Upper lobe of left lung (tissue), 6 donors: ENCODE data around the gene EPRS1. TPM values are rescaled to one million over a fixed set of nuclear protein-coding genes. Genes with fewer than 3 reads are reported as not detected.
"Not testable (repeated sequence)": the region's sequence is repeated elsewhere in the genome, so short reads cannot be mapped to it uniquely, and the experiment has no call there.

Experiments used
- ATAC-seq, 2 donors: fragments of 200-7000 bp; cut with Tn5 transposase; one replicate each; pipeline ENCODE4 v1.9.1; 2022; ENCODE audit warnings: mild to moderate bottlenecking in 2 of 2, moderate library complexity in 2 of 2; ENCODE audit not compliant: low FRiP score in 2 of 2
- DNase-seq, 2 donors: peaks; one replicate each; pipeline ENCODE4 v3.0.0-alpha.2; 2019 to 2020
- H3K27ac ChIP-seq, 4 donors: fragments of 200-600 bp; sonication (generic); one replicate each; pipeline ENCODE4 v1.5.1; 2016 to 2019
- H3K27me3 ChIP-seq, 4 donors: fragments of 200-600 bp; sonication (generic); one replicate each; pipeline ENCODE4 v1.5.1; 2017 to 2019
- H3K36me3 ChIP-seq, 4 donors: fragments of 200-600 bp; sonication (generic); one replicate each; pipeline ENCODE4 v1.5.1; 2016 to 2019
- H3K4me1 ChIP-seq, 4 donors: fragments of 200-600 bp; sonication (generic); one replicate each; pipeline ENCODE4 v1.5.1; 2018 to 2019
- H3K4me3 ChIP-seq, 4 donors: fragments of 200-600 bp; sonication (generic); one replicate each; pipeline ENCODE4 v1.5.1; 2017 to 2019; ENCODE audit warnings: mild to moderate bottlenecking in 2 of 4, moderate library complexity in 1 of 4
- H3K9me3 ChIP-seq, 4 donors: fragments of 200-600 bp; sonication (generic); one replicate each; pipeline ENCODE4 v1.5.1; 2018 to 2019
- EP300 ChIP-seq, 4 donors: sonication (generic); formaldehyde crosslinking; IDR thresholded peaks; one replicate each; pipeline ENCODE4 v1.5.1; 2017; ENCODE audit warnings: antibody characterized with exemption in 4 of 4, control low read depth in 2 of 4
- POLR2A ChIP-seq, 4 donors: fragments of 450-650 bp; IDR thresholded peaks; one replicate each; pipeline ENCODE4 v1.5.1; 2016 to 2017; ENCODE audit warnings: antibody characterized with exemption in 4 of 4, mild to moderate bottlenecking in 2 of 4
- POLR2AphosphoS5 ChIP-seq, 2 donors: sonication (generic); formaldehyde crosslinking; IDR thresholded peaks; one replicate each; pipeline ENCODE4 v1.5.1; 2017; ENCODE audit warnings: antibody characterized with exemption in 2 of 2
- WGBS, 2 donors: methylation state at CpG; one replicate each; pipeline ENCODE4 v1.1.5; 2017 to 2018; 5-methylcytosine and 5-hydroxymethylcytosine counted together
- total RNA-seq, 6 donors: library from RNA; depleted of rRNA in 4 of 6; stranded (reverse); fragments of >200 nt in 4 of 6; gene quantifications; one replicate each; pipeline versions ENCODE4 v1.1.0 to v1.2.1, GENCODE V29; 2016 to 2021
- TF ChIP-seq, protein P1 (sequence below), 6 experiments: fragments of 450-650 bp in 4 of 6; fragments of 200-600 bp in 2 of 6; sonication (generic) in 2 of 6; IDR thresholded peaks; one replicate each; pipeline ENCODE4 v1.5.1; 2016 to 2019; ENCODE audit warnings: antibody characterized with exemption in 6 of 6
- donor health status: DM: no; HTN: no; CAD: no; lungs with moderate emphysema.
- donor health status: DM: no; HTN: yes; CAD: no; lungs with severe emphysema.

The EPRS1 gene
- total RNA-seq, 6 donors from 2014 or later = 21.0 to 77.2 (median 45.6) TPM

- peaks cover 10 to 41% (median 18%) of the 10 kb centered on the region in 4 donors for H3K4me1 ChIP-seq
- H3K27me3 ChIP-seq = no peaks in the 10 kb centered on the region
- TF ChIP-seq, protein P1, sequence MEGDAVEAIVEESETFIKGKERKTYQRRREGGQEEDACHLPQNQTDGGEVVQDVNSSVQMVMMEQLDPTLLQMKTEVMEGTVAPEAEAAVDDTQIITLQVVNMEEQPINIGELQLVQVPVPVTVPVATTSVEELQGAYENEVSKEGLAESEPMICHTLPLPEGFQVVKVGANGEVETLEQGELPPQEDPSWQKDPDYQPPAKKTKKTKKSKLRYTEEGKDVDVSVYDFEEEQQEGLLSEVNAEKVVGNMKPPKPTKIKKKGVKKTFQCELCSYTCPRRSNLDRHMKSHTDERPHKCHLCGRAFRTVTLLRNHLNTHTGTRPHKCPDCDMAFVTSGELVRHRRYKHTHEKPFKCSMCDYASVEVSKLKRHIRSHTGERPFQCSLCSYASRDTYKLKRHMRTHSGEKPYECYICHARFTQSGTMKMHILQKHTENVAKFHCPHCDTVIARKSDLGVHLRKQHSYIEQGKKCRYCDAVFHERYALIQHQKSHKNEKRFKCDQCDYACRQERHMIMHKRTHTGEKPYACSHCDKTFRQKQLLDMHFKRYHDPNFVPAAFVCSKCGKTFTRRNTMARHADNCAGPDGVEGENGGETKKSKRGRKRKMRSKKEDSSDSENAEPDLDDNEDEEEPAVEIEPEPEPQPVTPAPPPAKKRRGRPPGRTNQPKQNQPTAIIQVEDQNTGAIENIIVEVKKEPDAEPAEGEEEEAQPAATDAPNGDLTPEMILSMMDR (IDR thresholded peaks at IDR 0.05) = no peak
- no peak for TF ChIP-seq EP300 (IDR thresholded peaks at IDR 0.05)
- no peak for TF ChIP-seq POLR2AphosphoS5 (IDR thresholded peaks at IDR 0.05)
- no peak for TF ChIP-seq POLR2A (IDR thresholded peaks at IDR 0.05)
- no peak for ATAC-seq
- no peak for DNase-seq
- 95 to 100% methylated on average over 1 of the region's 1 CpG for WGBS, 2 donors
- no peaks in the 10 kb centered on the region for H3K9me3 ChIP-seq
- no peak overlapping the region for H3K4me3 ChIP-seq
- peaks cover 0 to 16% (median 0%) of the 10 kb centered on the region in 4 donors for H3K36me3 ChIP-seq
- H3K27ac ChIP-seq = no peak overlapping the region
Observed at GRCh38 chr1:220092694-220093093, 46.4 kb upstream of the EPRS1 start.

DNA sequence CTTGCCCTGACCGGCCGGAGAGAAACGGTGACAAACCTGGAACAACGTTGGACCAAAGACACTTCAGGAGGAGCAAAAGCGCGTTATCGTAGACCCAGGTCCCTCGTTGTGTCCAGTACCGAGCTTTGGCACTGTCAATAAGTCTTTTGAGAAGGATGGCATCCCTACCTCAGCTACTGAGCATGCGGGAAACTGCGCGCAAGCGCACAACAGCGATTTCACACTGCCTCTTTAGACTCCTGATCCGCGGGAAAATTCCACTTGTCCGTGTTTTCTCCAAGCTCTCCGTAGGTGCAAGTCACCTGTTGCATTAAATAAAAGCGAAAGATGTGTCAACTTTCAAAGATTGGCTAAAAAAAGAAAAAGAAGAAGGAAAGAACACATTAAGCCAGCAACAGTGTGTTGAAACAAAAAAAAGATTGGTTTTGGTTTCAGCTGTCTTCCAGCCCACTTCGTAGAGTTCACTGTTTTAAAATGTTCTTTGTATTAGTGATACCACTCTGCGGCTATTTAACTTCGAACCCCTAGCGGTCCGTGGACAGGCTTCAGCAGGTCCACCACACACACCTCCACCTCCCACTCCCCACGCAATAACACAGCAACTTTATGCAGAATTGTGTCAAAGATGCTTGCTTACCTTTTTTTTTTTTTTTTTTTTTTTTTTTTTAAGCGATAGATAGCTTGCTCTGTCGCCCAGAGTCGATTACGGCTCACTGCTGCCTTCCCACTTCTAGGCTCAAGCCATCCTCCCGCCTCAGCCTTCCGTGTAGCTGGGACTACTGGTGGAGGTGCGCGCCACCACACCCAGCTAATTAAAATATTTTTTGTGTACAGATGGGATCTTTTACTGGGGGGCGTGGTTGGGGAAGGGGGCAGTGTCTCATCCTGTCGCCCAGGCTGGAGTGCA, 43.6 kb upstream of the EPRS1 start, which contains the start of gene BPNT1:
TSS of gene BPNT1 (minus strand) at position 139 of the 907 bp plus-strand sequence. CDS start 9,942 bp downstream, outside the sequence.
- TF ChIP-seq POLR2AphosphoS5 (IDR thresholded peaks at IDR 0.05) (peak; percentile 38 to 80), POLR2A (IDR thresholded peaks at IDR 0.05) (peak in 2 of 4 donors; percentile 59 to 69), EP300 (IDR thresholded peaks at IDR 0.05) (no peak)
- TF ChIP-seq, protein P1 (IDR thresholded peaks at IDR 0.05) = peak in 3 of 6 experiments; percentile 7 to 17 (median 14)
- H3K4me3 ChIP-seq = peak within 1 kb of the TSS; percentile 37 to 71 (median 50)
- peak within 1 kb of the TSS; percentile 48 to 57 (median 51) for H3K27ac ChIP-seq
- H3K36me3 ChIP-seq = no peaks in the 10 kb centered on the region
- no peaks in the 10 kb centered on the region for H3K9me3 ChIP-seq
- H3K27me3 ChIP-seq = no peaks in the 10 kb centered on the region
- whole genome bisulfite sequencing, 2 donors = 6 to 8% methylated on average over 35 of the region's 35 CpGs
- DNase-seq = peak in 1 of 2 donors; percentile 95
- H3K4me1 ChIP-seq = peaks cover 2 to 33% (median 9%) of the 10 kb centered on the region in 4 donors
- peak; percentile 91 to 95 for ATAC-seq

DNA sequence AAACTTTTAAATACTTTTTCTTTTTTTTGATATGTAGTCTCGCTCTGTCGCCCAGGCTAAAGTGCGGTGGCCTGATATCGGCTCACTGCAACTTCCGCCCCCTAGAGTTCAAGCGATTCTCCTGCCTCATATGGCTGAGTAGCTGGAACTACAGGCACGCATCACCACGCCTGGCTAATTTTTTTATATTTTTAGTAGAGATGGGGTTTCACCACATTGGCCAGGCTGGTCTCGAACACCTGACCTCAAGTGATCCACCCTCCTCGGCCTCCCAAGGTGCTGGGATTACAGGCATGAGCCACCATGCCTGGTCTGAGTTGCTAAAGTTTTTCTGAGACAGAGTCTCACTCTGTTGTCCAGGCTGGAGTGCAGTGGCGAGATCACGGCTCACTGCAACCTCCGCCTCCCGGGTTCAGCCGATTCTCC, 40.0 kb upstream of the EPRS1 start:
- DNase-seq = not testable (repeated sequence)
- WGBS, 2 donors = 93 to 95% methylated on average over 15 of the region's 15 CpGs

DNA sequence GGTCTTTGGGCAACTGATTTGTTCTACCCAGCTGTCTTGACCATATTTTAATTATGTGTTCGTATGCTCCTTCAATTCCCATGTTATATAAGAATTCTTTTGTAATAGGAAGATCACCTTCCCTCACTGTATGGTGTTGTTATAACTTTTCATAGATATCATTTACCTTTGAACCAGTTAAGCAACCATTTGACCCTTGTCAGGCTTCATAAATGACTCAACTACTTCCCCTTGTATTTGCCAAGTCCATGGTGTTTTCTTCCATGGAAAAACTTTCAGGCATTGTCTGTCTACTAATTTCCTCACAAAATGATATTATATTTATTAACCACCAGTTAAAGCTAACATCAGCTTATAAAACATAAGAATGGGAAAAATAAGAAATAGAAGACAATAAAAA, 38.2 kb upstream of the EPRS1 start:
- DNase-seq (no peak), ATAC-seq (no peak)
- WGBS, 2 donors = 89 to 92% methylated on average over 1 of the region's 1 CpG
- Histone ChIP-seq H3K4me3 (no peak overlapping the region), H3K27ac (no peak overlapping the region), H3K36me3 (peaks cover 0 to 4% (median 0%) of the 10 kb centered on the region in 4 donors), H3K27me3 (no peaks in the 10 kb centered on the region), H3K4me1 (peaks cover 0 to 15% (median 5%) of the 10 kb centered on the region in 4 donors), H3K9me3 (no peaks in the 10 kb centered on the region)
- TF ChIP-seq POLR2AphosphoS5 (IDR thresholded peaks at IDR 0.05) = no peak
- TF ChIP-seq, protein P1 (IDR thresholded peaks at IDR 0.05) = no peak
- no peak for TF ChIP-seq EP300 (IDR thresholded peaks at IDR 0.05)
- no peak for TF ChIP-seq POLR2A (IDR thresholded peaks at IDR 0.05)

More for the DNA sequence above, 40.0 kb upstream of the EPRS1 start:
- H3K36me3 ChIP-seq, H3K27ac ChIP-seq, H3K4me3 ChIP-seq, H3K27me3 ChIP-seq, H3K9me3 ChIP-seq, ATAC-seq: not testable (repeated sequence)
- peaks cover 0 to 21% (median 5%) of the 10 kb centered on the region in 4 donors for H3K4me1 ChIP-seq

GRCh38 chr1:220077887-220078286, 31.6 kb upstream of the EPRS1 start:
- DNase-seq (no peak), ATAC-seq (no peak)
- TF ChIP-seq POLR2AphosphoS5 (IDR thresholded peaks at IDR 0.05) (no peak), POLR2A (IDR thresholded peaks at IDR 0.05) (no peak), EP300 (IDR thresholded peaks at IDR 0.05) (no peak)
- TF ChIP-seq, protein P1 (IDR thresholded peaks at IDR 0.05) = no peak
- no peaks in the 10 kb centered on the region for H3K9me3 ChIP-seq
- no peak overlapping the region for H3K27ac ChIP-seq
- no peaks in the 10 kb centered on the region for H3K27me3 ChIP-seq
- H3K36me3 ChIP-seq = peaks cover 3 to 19% (median 11%) of the 10 kb centered on the region in 4 donors
- H3K4me3 ChIP-seq = no peak overlapping the region
- WGBS, 2 donors = 95 to 96% methylated on average over 3 of the region's 3 CpGs
- no peaks in the 10 kb centered on the region for H3K4me1 ChIP-seq
